Esophagus muscularis mucosa (tissue), 2 donors: ENCODE data around the gene ARHGDIA.
"Not testable (repeated sequence)": the region's sequence is repeated elsewhere in the genome, so short reads cannot be mapped to it uniquely, and the experiment has no call there.

Experiments
- EP300 ChIP-seq: sonication (generic); formaldehyde crosslinking; IDR thresholded peaks from one replicate; pipeline ENCODE4 v1.6.1; 2017; ENCODE audit warnings: antibody characterized with exemption
- POLR2A ChIP-seq: fragments of 450-650 bp; IDR thresholded peaks from one replicate; pipeline ENCODE4 v1.6.1; 2017; ENCODE audit warnings: antibody characterized with exemption, moderate library complexity, mild to moderate bottlenecking, low read depth

DNA sequence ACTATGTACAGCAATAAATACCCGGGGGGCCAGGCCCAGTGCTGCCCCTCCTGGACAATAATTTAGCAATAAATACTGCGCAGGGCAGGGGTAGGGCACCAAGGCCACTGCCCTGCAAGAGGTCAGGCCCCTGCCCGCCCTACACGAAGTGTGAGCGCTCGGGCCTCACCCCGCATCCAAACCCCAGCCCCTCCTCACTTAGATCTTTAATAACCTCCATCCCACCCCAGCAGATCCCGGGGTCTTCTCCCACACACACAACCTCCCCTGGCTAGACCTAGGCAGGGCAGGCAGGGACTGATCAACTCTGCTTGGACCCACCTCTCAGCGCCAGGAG lies 47.2 kb upstream of the ARHGDIA start:
- not testable (repeated sequence) for TF ChIP-seq EP300, POLR2A
